Esophagus squamous epithelium (tissue), 5 donors: Measurements from ENCODE around the gene RAD51C. TPM values are rescaled to one million over a fixed set of nuclear protein-coding genes. Genes with fewer than 3 reads are reported as not detected.
"Not testable (repeated sequence)": the region's sequence is repeated elsewhere in the genome, so short reads cannot be mapped to it uniquely, and the experiment has no call there.

Source experiments
- DNase-seq: peaks from one replicate; lab custom pipeline; 2025; lab: John Stamatoyannopoulos, UW
- H3K27ac ChIP-seq, 4 donors: fragments of 200-600 bp; sonication (generic); one replicate each; pipeline ENCODE4 v1.5.1; 2016 to 2019; ENCODE audit warnings: mild to moderate bottlenecking in 1 of 4
- H3K27me3 ChIP-seq, 4 donors: fragments of 200-600 bp; sonication (generic); 1 replicate in 3 of 4; 2 replicates in 1 of 4; pipeline versions ENCODE4 v1.5.1 to v1.6.0; 2017 to 2021; ENCODE audit warnings: antibody characterized with exemption in 1 of 4
- H3K36me3 ChIP-seq, 3 donors: fragments of 200-600 bp; sonication (generic); one replicate each; pipeline ENCODE4 v1.5.1; 2016 to 2019
- H3K4me1 ChIP-seq, 3 donors: fragments of 200-600 bp; sonication (generic); one replicate each; pipeline ENCODE4 v1.5.1; 2017 to 2019
- H3K4me3 ChIP-seq, 4 donors: fragments of 200-600 bp; sonication (generic); 1 replicate in 3 of 4; 2 replicates in 1 of 4; pipeline ENCODE4 v1.5.1; 2016 to 2019; ENCODE audit warnings: mild to moderate bottlenecking in 2 of 4, moderate library complexity in 1 of 4
- H3K9me3 ChIP-seq, 3 donors: fragments of 200-600 bp; sonication (generic); one replicate each; pipeline ENCODE4 v1.5.1; 2016 to 2019
- POLR2A ChIP-seq, 4 donors: fragments of 450-650 bp; IDR thresholded peaks; one replicate each; pipeline ENCODE4 v1.6.1; 2017; ENCODE audit warnings: antibody characterized with exemption in 4 of 4, mild to moderate bottlenecking in 4 of 4, moderate library complexity in 3 of 4
- WGBS, 2 donors: methylation state at CpG; one replicate each; pipeline ENCODE4 v1.1.5; 2018; 5-methylcytosine and 5-hydroxymethylcytosine counted together
- intact Hi-C: fragments of 100-400 bp; cut with DNase I; formaldehyde crosslinking; loops from one replicate; pipeline ENCODE4 v1.15.0; 2022
- total RNA-seq, 4 donors: library from RNA; depleted of rRNA; stranded (reverse); fragments of >200 nt; gene quantifications; one replicate each; pipeline ENCODE4 v1.1.0, GENCODE V29; 2016
- TF ChIP-seq, protein P1 (sequence below), 6 experiments: fragments of 450-650 bp in 4 of 6; fragments of 200-600 bp in 2 of 6; sonication (generic) in 2 of 6; IDR thresholded peaks; one replicate each; pipeline ENCODE4 v1.5.1; 2016 to 2019; ENCODE audit warnings: antibody characterized with exemption in 6 of 6, mild to moderate bottlenecking in 4 of 6, moderate library complexity in 4 of 6
- donor health status: DM: yes; HTN: yes; CAD: no.

Gene RAD51C
- total RNA-seq, 4 donors from 2014 or later, result 11.6 to 19.2 (median 14.6) TPM

DNA sequence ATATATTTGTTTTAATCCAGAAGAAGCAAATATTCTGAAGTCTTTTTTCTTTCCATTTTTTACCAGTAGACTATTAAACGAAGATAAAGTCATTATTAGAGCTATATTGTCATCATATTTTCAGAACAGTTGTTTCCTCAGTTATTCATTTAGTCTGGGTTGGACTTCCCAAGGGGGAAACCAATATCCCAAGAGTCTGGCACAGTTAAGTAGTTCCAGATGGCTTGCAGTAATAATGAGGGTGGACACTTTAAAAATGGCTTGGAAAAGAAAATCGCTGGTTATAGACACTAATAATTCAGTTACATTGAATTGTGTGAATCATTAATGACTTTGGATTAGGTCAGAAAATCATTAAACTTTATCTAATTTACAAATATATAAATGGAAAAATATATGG, 67.1 kb downstream of the RAD51C start:
- H3K36me3 ChIP-seq, result no peaks in the 10 kb centered on the region
- no peaks in the 10 kb centered on the region for H3K9me3 ChIP-seq
- no peak for TF ChIP-seq POLR2A (IDR thresholded peaks at IDR 0.05)
- H3K4me3 ChIP-seq, result no peak overlapping the region
- H3K27ac ChIP-seq, result no peak overlapping the region
- DNase-seq, result no peak
- WGBS, 2 donors, result 72 to 81% methylated on average over 2 of the region's 2 CpGs
- peaks cover 0 to 71% (median 0%) of the 10 kb centered on the region in 4 donors for H3K27me3 ChIP-seq
- intact Hi-C loops, result no loop called here
- peaks cover 9 to 20% (median 11%) of the 10 kb centered on the region in 3 donors for H3K4me1 ChIP-seq

DNA sequence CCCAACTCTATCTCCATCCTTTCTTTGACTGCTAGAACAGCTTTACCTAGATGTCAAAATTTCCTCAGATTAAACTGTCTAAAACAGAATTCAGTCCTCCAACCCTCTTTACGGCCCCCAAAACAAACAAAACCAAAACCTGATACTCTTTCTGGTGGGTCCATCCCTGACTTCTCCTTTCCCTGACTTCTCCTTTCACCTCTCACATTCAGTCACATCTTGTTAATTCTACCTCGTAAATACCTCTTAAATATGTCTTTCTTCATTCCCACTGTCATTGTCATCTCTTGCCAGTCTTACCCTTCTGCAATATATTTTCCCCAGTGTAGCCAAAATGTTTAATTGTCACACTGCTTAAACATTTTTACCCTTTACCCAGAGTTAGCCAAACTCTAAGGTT, 67.8 kb downstream of the RAD51C start:
- Histone ChIP-seq H3K4me3 (no peak overlapping the region), H3K9me3 (no peaks in the 10 kb centered on the region), H3K27me3 (peaks cover 0 to 63% (median 0%) of the 10 kb centered on the region in 4 donors), H3K27ac (no peak overlapping the region), H3K36me3 (no peaks in the 10 kb centered on the region), H3K4me1 (peaks cover 9 to 20% (median 11%) of the 10 kb centered on the region in 3 donors)
- DNase-seq, result no peak
- no peak for TF ChIP-seq POLR2A (IDR thresholded peaks at IDR 0.05)
- TF ChIP-seq, protein P1, sequence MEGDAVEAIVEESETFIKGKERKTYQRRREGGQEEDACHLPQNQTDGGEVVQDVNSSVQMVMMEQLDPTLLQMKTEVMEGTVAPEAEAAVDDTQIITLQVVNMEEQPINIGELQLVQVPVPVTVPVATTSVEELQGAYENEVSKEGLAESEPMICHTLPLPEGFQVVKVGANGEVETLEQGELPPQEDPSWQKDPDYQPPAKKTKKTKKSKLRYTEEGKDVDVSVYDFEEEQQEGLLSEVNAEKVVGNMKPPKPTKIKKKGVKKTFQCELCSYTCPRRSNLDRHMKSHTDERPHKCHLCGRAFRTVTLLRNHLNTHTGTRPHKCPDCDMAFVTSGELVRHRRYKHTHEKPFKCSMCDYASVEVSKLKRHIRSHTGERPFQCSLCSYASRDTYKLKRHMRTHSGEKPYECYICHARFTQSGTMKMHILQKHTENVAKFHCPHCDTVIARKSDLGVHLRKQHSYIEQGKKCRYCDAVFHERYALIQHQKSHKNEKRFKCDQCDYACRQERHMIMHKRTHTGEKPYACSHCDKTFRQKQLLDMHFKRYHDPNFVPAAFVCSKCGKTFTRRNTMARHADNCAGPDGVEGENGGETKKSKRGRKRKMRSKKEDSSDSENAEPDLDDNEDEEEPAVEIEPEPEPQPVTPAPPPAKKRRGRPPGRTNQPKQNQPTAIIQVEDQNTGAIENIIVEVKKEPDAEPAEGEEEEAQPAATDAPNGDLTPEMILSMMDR (IDR thresholded peaks at IDR 0.05), result no peak
- 70 to 78% methylated on average over 2 of the region's 2 CpGs for WGBS, 2 donors
- intact Hi-C loops, result no loop called here

DNA sequence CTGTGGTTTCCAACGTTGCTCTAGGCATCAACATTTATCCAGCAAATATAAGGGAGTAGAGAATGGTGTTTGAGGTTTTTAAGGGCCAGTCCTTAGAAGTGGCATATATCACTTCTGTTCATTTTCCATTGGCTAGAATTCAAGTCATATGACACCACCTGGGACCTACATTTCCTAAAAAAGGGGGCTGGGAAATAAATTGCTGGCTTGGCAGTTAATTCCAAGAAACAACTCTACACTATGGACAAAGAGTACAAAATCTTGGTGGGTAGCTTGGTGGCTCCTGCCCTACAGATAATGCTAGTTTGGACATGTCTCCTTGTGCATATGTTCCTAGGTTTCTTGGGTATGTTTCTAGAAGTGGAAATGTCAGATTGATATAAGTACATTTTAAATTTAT, 70.9 kb downstream of the RAD51C start:
- Histone ChIP-seq H3K27ac (no peak overlapping the region), H3K9me3 (no peaks in the 10 kb centered on the region), H3K27me3 (peaks cover 0 to 36% (median 0%) of the 10 kb centered on the region in 4 donors), H3K4me1 (no peaks in the 10 kb centered on the region), H3K4me3 (no peak overlapping the region), H3K36me3 (no peaks in the 10 kb centered on the region)
- TF ChIP-seq, protein P1 (IDR thresholded peaks at IDR 0.05), result no peak
- TF ChIP-seq POLR2A (IDR thresholded peaks at IDR 0.05), result no peak
- WGBS, 2 donors, result 20 to 36% methylated on average over 1 of the region's 1 CpG
- intact Hi-C loops, result no loop called here
- DNase-seq, result no peak

DNA sequence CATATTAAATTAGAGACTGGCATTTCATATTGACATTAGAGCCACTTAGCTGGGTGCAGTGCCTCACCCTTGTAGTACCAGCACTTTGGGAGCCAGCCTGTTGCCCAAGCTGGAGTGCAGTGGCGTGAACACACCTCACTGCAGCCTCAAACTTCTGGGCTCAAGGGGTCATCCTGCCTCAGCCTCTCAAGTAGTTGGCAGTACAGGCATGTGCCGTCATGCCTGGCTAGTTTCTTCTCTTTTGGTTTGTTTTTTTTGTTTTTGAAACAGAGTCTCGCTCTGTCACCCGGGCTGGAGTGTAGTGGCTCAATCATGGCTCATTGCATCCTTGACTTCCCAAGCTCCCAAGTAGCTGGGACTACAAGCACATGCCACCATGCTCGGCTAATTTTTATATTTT, 72.0 kb downstream of the RAD51C start:
- Histone ChIP-seq H3K9me3 (no peaks in the 10 kb centered on the region), H3K36me3 (no peaks in the 10 kb centered on the region), H3K27ac (no peak overlapping the region), H3K27me3 (peaks cover 0 to 35% (median 0%) of the 10 kb centered on the region in 4 donors), H3K4me3 (no peak overlapping the region), H3K4me1 (no peaks in the 10 kb centered on the region)
- intact Hi-C loops, result no loop called here
- no peak for DNase-seq
- TF ChIP-seq, protein P1 (IDR thresholded peaks at IDR 0.05), result no peak
- no peak for TF ChIP-seq POLR2A (IDR thresholded peaks at IDR 0.05)
- 64 to 69% methylated on average over 5 of the region's 5 CpGs for WGBS, 2 donors

DNA sequence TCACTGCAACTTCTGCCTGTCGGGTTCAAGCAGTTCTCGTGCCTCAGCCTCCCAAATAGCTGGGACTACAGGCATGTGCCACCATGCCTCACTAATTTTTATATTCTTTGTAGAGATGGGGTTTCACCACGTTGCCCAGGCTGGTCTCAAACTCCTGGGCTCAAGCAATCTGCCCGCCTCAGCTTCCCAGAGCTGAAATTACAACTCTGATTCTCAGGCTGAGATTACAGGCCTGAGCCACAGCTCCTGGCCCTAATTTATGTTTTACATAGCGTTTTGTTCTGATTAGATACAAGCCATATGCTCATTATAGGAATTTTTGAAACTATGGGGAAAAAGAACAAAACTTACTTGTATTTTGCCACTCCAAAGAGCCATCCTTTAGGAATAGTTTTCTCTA, 86.1 kb downstream of the RAD51C start:
- H3K4me3 ChIP-seq, H3K27ac ChIP-seq, intact Hi-C loops, H3K36me3 ChIP-seq, H3K9me3 ChIP-seq, H3K27me3 ChIP-seq, H3K4me1 ChIP-seq, DNase-seq: not testable (repeated sequence)
- 61 to 73% methylated on average over 3 to 5 of the region's 5 CpGs for WGBS, 2 donors

DNA sequence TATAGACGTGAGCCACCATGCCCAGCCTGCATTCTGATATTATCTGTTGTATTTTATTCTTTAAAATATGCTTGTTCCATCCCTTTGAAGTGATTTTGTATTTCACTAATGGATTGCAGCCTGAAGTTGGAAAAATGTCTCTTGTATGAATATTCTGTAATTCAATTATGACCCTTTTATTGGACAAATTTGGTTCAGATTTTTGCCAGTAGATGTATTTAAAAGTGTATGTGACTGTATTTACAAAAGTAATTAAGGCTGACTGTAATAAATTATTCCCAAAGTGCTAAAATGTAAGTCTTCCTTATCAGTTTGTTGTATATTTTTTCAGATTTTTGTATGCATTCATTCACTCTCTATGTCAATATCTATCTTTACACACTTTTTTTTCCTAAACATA, 87.0 kb downstream of the RAD51C start:
- Histone ChIP-seq H3K27ac (no peak overlapping the region), H3K4me3 (no peak overlapping the region), H3K27me3 (no peaks in the 10 kb centered on the region), H3K4me1 (no peaks in the 10 kb centered on the region), H3K36me3 (no peaks in the 10 kb centered on the region), H3K9me3 (no peaks in the 10 kb centered on the region)
- TF ChIP-seq POLR2A (IDR thresholded peaks at IDR 0.05), result no peak
- TF ChIP-seq, protein P1 (IDR thresholded peaks at IDR 0.05), result no peak
- DNase-seq, result no peak
- 38 to 45% methylated on average over 1 of the region's 1 CpG for WGBS, 2 donors
- intact Hi-C loops, result no loop called here
